HepG2 (cell line): ENCODE measurements around the gene GALNT17. TPM values are rescaled to one million over a fixed set of nuclear protein-coding genes. Genes with fewer than 3 reads are reported as not detected.

ENCODE experiments used
- ATAC-seq: fragments of 200-7000 bp; cut with Tn5 transposase; 3 replicates; pipeline ENCODE4 v1.9.1; 2020; ENCODE audit warnings: mild to moderate bottlenecking, moderate library complexity
- BruUV-seq: library from RNA; stranded (reverse); fragments of 400-500 nt; replicated peaks from 2 replicates; lab custom pipeline; 2021; lab: Mats Ljungman, UMichigan
- CTCF ChIA-PET: fragments of 300-600 bp; formaldehyde crosslinking; extraction: SDS; loops from one replicate; lab custom pipeline; 2021; ENCODE audit warnings: low total read pairs, inconsistent platforms, low intra/inter-chr PET ratio; lab: Yijun Ruan, JAX
- POLR2A ChIA-PET: fragments of 350-600 bp; sonication (Branson Sonifier 250); formaldehyde crosslinking; loops from one replicate; lab custom pipeline; 2020; ENCODE audit warnings: antibody characterized with exemption, inconsistent platforms; lab: Yijun Ruan, JAX
- DNase-seq: peaks from one replicate; pipeline ENCODE4 v3.0.0-alpha.2; 2015; ENCODE audit warnings: low spot score
- FAIRE-seq: peaks from 3 replicates; lab custom pipeline; 2011; peaks lifted over from hg19 to GRCh38; lab: Jason Lieb, UNC
- H2AFZ ChIP-seq: one replicate; pipeline ENCODE4 v1.6.1; 2011; ENCODE audit warnings: low read length, inconsistent platforms
- H3K27ac ChIP-seq: fragments of 300-600 bp; 3 replicates; pipeline ENCODE4 v1.8.0; 2011; ENCODE audit warnings: mixed run types, mild to moderate bottlenecking, mixed read lengths, low read length, inconsistent platforms; ENCODE audit not compliant: insufficient read depth; ENCODE audit errors: extremely low read length
- H3K27me3 ChIP-seq, 2 experiments: fragments of 200-600 bp in 1 of 2; 2 replicates in 1 of 2; 3 replicates in 1 of 2; pipeline versions ENCODE4 v1.6.0 to v1.8.0; 2011; ENCODE audit warnings: low read length in 2 of 2, mild to moderate bottlenecking in 2 of 2, moderate library complexity in 2 of 2, inconsistent platforms in 1 of 2; ENCODE audit not compliant: insufficient read depth in 2 of 2, control insufficient read depth in 1 of 2
- H3K36me3 ChIP-seq, 2 experiments: fragments of 200-600 bp in 1 of 2; replicated peaks in 1 of 2; 2 replicates in 1 of 2; 3 replicates in 1 of 2; pipeline versions ENCODE4 v1.5.1 to v1.8.0; 2011; ENCODE audit warnings: low read length in 2 of 2, inconsistent platforms in 1 of 2; ENCODE audit not compliant: insufficient read depth in 2 of 2, control insufficient read depth in 1 of 2
- H3K4me1 ChIP-seq: 2 replicates; pipeline ENCODE4 v1.5.1; 2012; ENCODE audit warnings: low read length, inconsistent platforms; ENCODE audit not compliant: insufficient read depth
- H3K4me2 ChIP-seq: 2 replicates; pipeline ENCODE4 v1.6.0; 2011; ENCODE audit warnings: low read depth, low read length, inconsistent platforms
- H3K4me3 ChIP-seq, 3 experiments: fragments of 200-600 bp in 1 of 3; sonication (generic), shearing (Covaris generic) in 1 of 3; replicated peaks in 1 of 3; 2 replicates each; pipeline ENCODE4 v1.5.1; 2011 to 2016; ENCODE audit warnings: low read length in 3 of 3, inconsistent platforms in 2 of 3, low read depth in 2 of 3, mild to moderate bottlenecking in 2 of 3, control low read depth in 1 of 3, mixed read lengths in 1 of 3; ENCODE audit not compliant: insufficient read depth in 1 of 3
- H3K79me2 ChIP-seq: one replicate; pipeline ENCODE4 v1.6.1; 2011; ENCODE audit warnings: low read length, inconsistent platforms; ENCODE audit not compliant: insufficient read depth
- H3K9ac ChIP-seq: 2 replicates; pipeline ENCODE4 v1.6.0; 2011; ENCODE audit warnings: mild to moderate bottlenecking, low read depth, low read length, inconsistent platforms; ENCODE audit not compliant: insufficient read depth
- H3K9me3 ChIP-seq: 2 replicates; pipeline ENCODE4 v1.5.1; 2012; ENCODE audit warnings: mild to moderate bottlenecking, low read length
- H4K20me1 ChIP-seq: 2 replicates; pipeline ENCODE4 v1.6.0; 2011; ENCODE audit warnings: inconsistent platforms, mild to moderate bottlenecking, low read length, moderate library complexity; ENCODE audit not compliant: insufficient read depth
- ASH2L ChIP-seq: fragments of 300-600, 200-600 bp; sonication (generic); IDR thresholded peaks from 2 replicates; pipeline ENCODE4 v1.7.0; 2017; ENCODE audit warnings: low read depth, mild to moderate bottlenecking, moderate library complexity, mixed read lengths, low read length; ENCODE audit not compliant: insufficient read length
- HDAC2 ChIP-seq: sonication (generic); formaldehyde crosslinking; IDR thresholded peaks from 2 replicates; pipeline ENCODE4 v1.4.0; 2020; ENCODE audit warnings: missing genetic modification reagents
- MBNL3 ChIP-seq: fragments of 250-450 bp; sonication (Bioruptor Pico); conservative IDR thresholded peaks from 2 replicates; pipeline ENCODE4 v1.8.0; 2022; ENCODE audit warnings: mild to moderate bottlenecking, inconsistent platforms
- MYC ChIP-seq: sonication (generic); formaldehyde crosslinking; IDR thresholded peaks from 2 replicates; pipeline ENCODE4 v1.9.0; 2021; ENCODE audit warnings: missing genetic modification reagents, borderline replicate concordance
- NPAS2 ChIP-seq: sonication (generic); formaldehyde crosslinking; IDR thresholded peaks from 2 replicates; pipeline ENCODE4 v1.8.0; 2022; ENCODE audit warnings: mild to moderate bottlenecking, missing genetic modification reagents, borderline replicate concordance
- NR3C1 ChIP-seq: sonication (generic); formaldehyde crosslinking; IDR thresholded peaks from 2 replicates; pipeline ENCODE4 v1.4.0; 2020; ENCODE audit warnings: missing genetic modification reagents
- RNF2 ChIP-seq: fragments of 450-650 bp; conservative IDR thresholded peaks from 2 replicates; pipeline ENCODE4 v1.6.1; 2016; ENCODE audit warnings: low read depth
- SATB2 ChIP-seq: sonication (generic); formaldehyde crosslinking; IDR thresholded peaks from 2 replicates; pipeline ENCODE4 v1.5.0; 2020; ENCODE audit warnings: missing genetic modification reagents
- TBL1XR1 ChIP-seq: fragments of 150-350 bp; IDR thresholded peaks from 2 replicates; pipeline ENCODE4 v1.6.1; 2014; ENCODE audit warnings: borderline replicate concordance, low read length; ENCODE audit not compliant: partially characterized antibody
- TBX3 ChIP-seq: fragments of 450-650 bp; IDR thresholded peaks from 2 replicates; pipeline ENCODE4 v1.6.1; 2017; ENCODE audit warnings: antibody characterized with exemption, mild to moderate bottlenecking, inconsistent platforms, borderline replicate concordance
- ZBTB42 ChIP-seq: sonication (generic); formaldehyde crosslinking; IDR thresholded peaks from 2 replicates; pipeline ENCODE4 v1.5.0; 2020; ENCODE audit warnings: mild to moderate bottlenecking, missing genetic modification reagents
- ZKSCAN8 ChIP-seq: IDR thresholded peaks from 2 replicates; pipeline ENCODE4 v1.6.1; 2016; ENCODE audit warnings: borderline replicate concordance, missing genetic modification reagents, missing compliant biosample characterization
- ZNF335 ChIP-seq: sonication (generic); formaldehyde crosslinking; IDR thresholded peaks from 2 replicates; pipeline ENCODE4 v1.4.0; 2020; ENCODE audit warnings: missing genetic modification reagents
- ZNF446 ChIP-seq: sonication (generic); formaldehyde crosslinking; IDR thresholded peaks from 2 replicates; pipeline ENCODE4 v1.5.0; 2020; ENCODE audit warnings: mild to moderate bottlenecking, missing genetic modification reagents
- ZNF816 ChIP-seq: sonication (generic); formaldehyde crosslinking; IDR thresholded peaks from 2 replicates; pipeline ENCODE4 v1.8.0; 2022; ENCODE audit warnings: missing genetic modification reagents, mild to moderate bottlenecking, borderline replicate concordance
- WGBS: methylation state at CpG from one replicate; pipeline ENCODE4 v1.1.6; 2017; ENCODE audit warnings: low lambda C conversion rate; 5-methylcytosine and 5-hydroxymethylcytosine counted together
- in situ Hi-C: cut with HindIII; loops from 2 replicates; pipeline ENCODE4 v1.10.0; 2017; ENCODE audit warnings: low pct_unique_long_range_greater_than_20kb; ENCODE audit not compliant: extremely low pct_ligation_motif_present
- intact Hi-C: fragments of 100-400 bp; cut with micrococcal nuclease; formaldehyde crosslinking; loops from one replicate; pipeline ENCODE4 v1.10.0; 2022; ENCODE audit not compliant: unreplicated experiment
- polyA plus RNA-seq, 8 experiments: library from polyadenylated mRNA; depleted of rRNA in 3 of 8; stranded (reverse) in 7 of 8; unstranded in 1 of 8; fragments of >200 nt; fragmentation: Illumina TruSeq in 4 of 8; extraction: Trizol in 4 of 8; gene quantifications; 2 replicates each; pipeline versions ENCODE4 v1.2.1 to v1.2.3, GENCODE V29; 2011 to 2016; ENCODE audit warnings: low read depth in 4 of 8, missing spikeins in 1 of 8, mixed read lengths in 1 of 8; ENCODE audit not compliant: insufficient read depth in 1 of 8
- total RNA-seq, 5 experiments: library from RNA; depleted of rRNA; stranded (reverse); fragments of >200 nt; fragmentation: Illumina TruSeq; extraction: Trizol; gene quantifications; 2 replicates each; pipeline ENCODE4 v1.2.3, GENCODE V29; 2016; ENCODE audit warnings: low read depth in 1 of 5
- TF ChIP-seq, protein P1 (sequence below): sonication (generic); formaldehyde crosslinking; IDR thresholded peaks from 2 replicates; pipeline ENCODE4 v1.9.0; 2021; ENCODE audit warnings: missing genetic modification reagents, mild to moderate bottlenecking, borderline replicate concordance
- TF ChIP-seq, protein P2 (sequence below): fragments of 450-650 bp; IDR thresholded peaks from 2 replicates; pipeline ENCODE4 v1.6.1; 2017; ENCODE audit warnings: mild to moderate bottlenecking

The GALNT17 gene
- total and polyA plus RNA-seq, 2 of the 13 experiments (the other 11 are each of a cell fraction or from before 2014, with no cell fraction given): not detected

DNA sequence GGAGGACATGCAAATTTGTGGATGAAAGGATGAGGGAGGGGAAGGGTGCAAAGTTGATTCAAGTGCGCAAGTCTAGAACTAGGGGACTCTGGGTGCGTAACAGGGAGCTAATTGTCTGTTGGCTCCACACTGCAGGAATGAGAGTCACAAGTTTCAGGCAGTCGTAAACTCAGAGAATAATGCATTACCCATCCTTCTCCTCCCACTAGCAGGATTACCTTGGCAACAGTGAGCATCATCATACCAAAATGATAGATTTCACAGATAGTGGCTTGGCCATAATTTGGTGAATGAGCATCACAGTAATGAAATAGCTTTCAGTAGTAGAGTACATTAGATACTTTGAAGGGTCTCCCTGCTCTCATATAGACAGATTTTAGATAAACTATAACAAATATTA lies 565.5 kb downstream of the GALNT17 start:
- no TSS peak for BruUV-seq
- Histone ChIP-seq H4K20me1 (no peaks in the 10 kb centered on the region), H3K27me3 (no peaks in the 10 kb centered on the region), H3K4me2 (no peak overlapping the region), H3K4me3 (no peak overlapping the region), H3K4me1 (no peaks in the 10 kb centered on the region), H3K36me3 (no peaks in the 10 kb centered on the region), H3K9ac (no peak overlapping the region), H3K79me2 (no peaks in the 10 kb centered on the region), H3K9me3 (no peaks in the 10 kb centered on the region), H3K27ac (no peak overlapping the region), H2AFZ (no peak overlapping the region)
- ChIA-PET CTCF (no interaction called here), POLR2A (no interaction called here)
- no peak for ATAC-seq
- DNase-seq: no peak
- FAIRE-seq: no peak
- TF ChIP-seq ZNF335 (CRISPR knock-in tag) (no peak), ZKSCAN8 (CRISPR knock-in tag) (no peak), TBL1XR1 (no peak), NR3C1 (CRISPR knock-in tag) (no peak), ZBTB42 (CRISPR knock-in tag) (no peak)
- WGBS: 59% methylated on average over 3 of the region's 3 CpGs
- in situ Hi-C loops (no loop called here), intact Hi-C loops (no loop called here)

DNA sequence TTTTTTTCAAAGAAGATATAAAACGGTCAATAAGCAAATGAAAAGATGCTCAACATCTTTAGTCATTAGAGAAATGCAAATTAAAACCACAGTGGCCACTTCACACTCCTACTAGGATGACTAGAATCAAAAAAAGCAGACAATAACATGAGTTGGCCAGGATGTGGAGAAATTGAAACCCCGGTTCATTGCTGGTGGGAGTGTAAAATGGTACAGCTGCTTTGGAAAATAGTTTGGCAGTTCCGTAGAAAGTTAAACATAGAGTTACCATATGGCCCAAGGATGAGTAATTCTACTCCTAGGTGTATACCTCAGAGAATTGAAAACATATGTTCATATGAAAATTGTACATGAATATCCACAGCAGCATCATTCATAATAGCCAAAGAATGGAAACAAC lies 573.3 kb downstream of the GALNT17 start:
- 3% methylated on average over 3 of the region's 3 CpGs for WGBS
- no peak overlapping the region for H3K9ac ChIP-seq
- no peak overlapping the region for H3K27ac ChIP-seq
- no TSS peak for BruUV-seq
- no peaks in the 10 kb centered on the region for H3K27me3 ChIP-seq
- H3K4me2 ChIP-seq: no peak overlapping the region
- no peaks in the 10 kb centered on the region for H4K20me1 ChIP-seq
- ATAC-seq (no peak), FAIRE-seq (no peak), DNase-seq (no peak)
- in situ Hi-C loops: no loop called here
- no peak overlapping the region for H2AFZ ChIP-seq
- no peak overlapping the region for H3K4me3 ChIP-seq
- CTCF ChIA-PET: no interaction called here
- H3K79me2 ChIP-seq: no peaks in the 10 kb centered on the region
- no peaks in the 10 kb centered on the region for H3K4me1 ChIP-seq
- intact Hi-C loops: no loop called here
- POLR2A ChIA-PET: no interaction called here
- no peaks in the 10 kb centered on the region for H3K9me3 ChIP-seq
- H3K36me3 ChIP-seq: no peaks in the 10 kb centered on the region
- TF ChIP-seq NPAS2 (CRISPR knock-in tag): no peak
- TF ChIP-seq SATB2 (CRISPR knock-in tag): no peak
- no peak for TF ChIP-seq RNF2
- no peak for TF ChIP-seq MYC (CRISPR knock-in tag)
- no peak for TF ChIP-seq MBNL3 (CRISPR knock-in tag)
- TF ChIP-seq HDAC2 (CRISPR knock-in tag): no peak
- TF ChIP-seq, protein P1, sequence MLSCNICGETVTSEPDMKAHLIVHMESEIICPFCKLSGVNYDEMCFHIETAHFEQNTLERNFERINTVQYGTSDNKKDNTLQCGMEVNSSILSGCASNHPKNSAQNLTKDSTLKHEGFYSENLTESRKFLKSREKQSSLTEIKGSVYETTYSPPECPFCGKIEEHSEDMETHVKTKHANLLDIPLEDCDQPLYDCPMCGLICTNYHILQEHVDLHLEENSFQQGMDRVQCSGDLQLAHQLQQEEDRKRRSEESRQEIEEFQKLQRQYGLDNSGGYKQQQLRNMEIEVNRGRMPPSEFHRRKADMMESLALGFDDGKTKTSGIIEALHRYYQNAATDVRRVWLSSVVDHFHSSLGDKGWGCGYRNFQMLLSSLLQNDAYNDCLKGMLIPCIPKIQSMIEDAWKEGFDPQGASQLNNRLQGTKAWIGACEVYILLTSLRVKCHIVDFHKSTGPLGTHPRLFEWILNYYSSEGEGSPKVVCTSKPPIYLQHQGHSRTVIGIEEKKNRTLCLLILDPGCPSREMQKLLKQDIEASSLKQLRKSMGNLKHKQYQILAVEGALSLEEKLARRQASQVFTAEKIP (CRISPR knock-in tag): no peak
- no peak for TF ChIP-seq ZNF446 (CRISPR knock-in tag)
- TF ChIP-seq TBX3: no peak
- TF ChIP-seq ZNF816 (CRISPR knock-in tag): no peak
- TF ChIP-seq, protein P2, sequence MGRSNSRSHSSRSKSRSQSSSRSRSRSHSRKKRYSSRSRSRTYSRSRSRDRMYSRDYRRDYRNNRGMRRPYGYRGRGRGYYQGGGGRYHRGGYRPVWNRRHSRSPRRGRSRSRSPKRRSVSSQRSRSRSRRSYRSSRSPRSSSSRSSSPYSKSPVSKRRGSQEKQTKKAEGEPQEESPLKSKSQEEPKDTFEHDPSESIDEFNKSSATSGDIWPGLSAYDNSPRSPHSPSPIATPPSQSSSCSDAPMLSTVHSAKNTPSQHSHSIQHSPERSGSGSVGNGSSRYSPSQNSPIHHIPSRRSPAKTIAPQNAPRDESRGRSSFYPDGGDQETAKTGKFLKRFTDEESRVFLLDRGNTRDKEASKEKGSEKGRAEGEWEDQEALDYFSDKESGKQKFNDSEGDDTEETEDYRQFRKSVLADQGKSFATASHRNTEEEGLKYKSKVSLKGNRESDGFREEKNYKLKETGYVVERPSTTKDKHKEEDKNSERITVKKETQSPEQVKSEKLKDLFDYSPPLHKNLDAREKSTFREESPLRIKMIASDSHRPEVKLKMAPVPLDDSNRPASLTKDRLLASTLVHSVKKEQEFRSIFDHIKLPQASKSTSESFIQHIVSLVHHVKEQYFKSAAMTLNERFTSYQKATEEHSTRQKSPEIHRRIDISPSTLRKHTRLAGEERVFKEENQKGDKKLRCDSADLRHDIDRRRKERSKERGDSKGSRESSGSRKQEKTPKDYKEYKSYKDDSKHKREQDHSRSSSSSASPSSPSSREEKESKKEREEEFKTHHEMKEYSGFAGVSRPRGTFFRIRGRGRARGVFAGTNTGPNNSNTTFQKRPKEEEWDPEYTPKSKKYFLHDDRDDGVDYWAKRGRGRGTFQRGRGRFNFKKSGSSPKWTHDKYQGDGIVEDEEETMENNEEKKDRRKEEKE: no peak
- no peak for TF ChIP-seq ASH2L
